ENCODE data around the gene INSL3. TPM values are rescaled to one million over a fixed set of nuclear protein-coding genes. Genes with fewer than 3 reads are reported as not detected.

INSL3 gene
- total RNA-seq, 4 donors from 2014 or later = not detected

DNA sequence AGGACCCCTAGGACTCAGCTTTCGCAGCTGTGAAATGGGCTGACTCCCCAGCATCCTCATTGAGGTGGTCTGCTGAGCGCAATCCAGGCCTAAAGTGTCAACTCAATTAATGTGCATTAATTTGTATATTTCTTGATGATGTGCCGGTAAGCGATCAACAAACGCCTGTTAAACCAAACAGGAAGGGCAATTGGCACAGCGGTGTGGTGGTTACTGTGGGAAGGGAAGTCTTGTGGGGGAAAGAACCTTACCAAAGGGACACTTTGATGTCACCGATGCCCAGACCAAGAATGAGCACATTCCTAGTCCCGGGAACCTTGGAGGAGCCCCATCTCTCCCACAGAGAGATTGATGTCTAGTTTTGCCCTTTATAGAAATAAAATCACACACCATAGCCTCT lies 24.8 kb upstream of the INSL3 start:
- Histone ChIP-seq H3K36me3 (no peaks in the 10 kb centered on the region), H3K4me1 (no peaks in the 10 kb centered on the region), H3K27ac (no peak overlapping the region), H3K4me3 (no peak overlapping the region), H3K27me3 (peaks cover 24 to 54% (median 52%) of the 10 kb centered on the region in 3 donors), H3K9me3 (no peaks in the 10 kb centered on the region)
- no peak for ATAC-seq
- TF ChIP-seq POLR2A (IDR thresholded peaks at IDR 0.05) = no peak
- TF ChIP-seq, protein P1, sequence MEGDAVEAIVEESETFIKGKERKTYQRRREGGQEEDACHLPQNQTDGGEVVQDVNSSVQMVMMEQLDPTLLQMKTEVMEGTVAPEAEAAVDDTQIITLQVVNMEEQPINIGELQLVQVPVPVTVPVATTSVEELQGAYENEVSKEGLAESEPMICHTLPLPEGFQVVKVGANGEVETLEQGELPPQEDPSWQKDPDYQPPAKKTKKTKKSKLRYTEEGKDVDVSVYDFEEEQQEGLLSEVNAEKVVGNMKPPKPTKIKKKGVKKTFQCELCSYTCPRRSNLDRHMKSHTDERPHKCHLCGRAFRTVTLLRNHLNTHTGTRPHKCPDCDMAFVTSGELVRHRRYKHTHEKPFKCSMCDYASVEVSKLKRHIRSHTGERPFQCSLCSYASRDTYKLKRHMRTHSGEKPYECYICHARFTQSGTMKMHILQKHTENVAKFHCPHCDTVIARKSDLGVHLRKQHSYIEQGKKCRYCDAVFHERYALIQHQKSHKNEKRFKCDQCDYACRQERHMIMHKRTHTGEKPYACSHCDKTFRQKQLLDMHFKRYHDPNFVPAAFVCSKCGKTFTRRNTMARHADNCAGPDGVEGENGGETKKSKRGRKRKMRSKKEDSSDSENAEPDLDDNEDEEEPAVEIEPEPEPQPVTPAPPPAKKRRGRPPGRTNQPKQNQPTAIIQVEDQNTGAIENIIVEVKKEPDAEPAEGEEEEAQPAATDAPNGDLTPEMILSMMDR (IDR thresholded peaks at IDR 0.05 in 4 of 5, conservative IDR thresholded peaks at IDR 0.05 in 1 of 5) = no peak
- no peak for DNase-seq
- in situ Hi-C loops (cut with MboI; ENCODE audit: low sequenced_read_pairs in 4 of 4) = no loop called here
- intact Hi-C loops (cut with DNase I; ENCODE audit: low total_unique reads) = no loop called here

DNA sequence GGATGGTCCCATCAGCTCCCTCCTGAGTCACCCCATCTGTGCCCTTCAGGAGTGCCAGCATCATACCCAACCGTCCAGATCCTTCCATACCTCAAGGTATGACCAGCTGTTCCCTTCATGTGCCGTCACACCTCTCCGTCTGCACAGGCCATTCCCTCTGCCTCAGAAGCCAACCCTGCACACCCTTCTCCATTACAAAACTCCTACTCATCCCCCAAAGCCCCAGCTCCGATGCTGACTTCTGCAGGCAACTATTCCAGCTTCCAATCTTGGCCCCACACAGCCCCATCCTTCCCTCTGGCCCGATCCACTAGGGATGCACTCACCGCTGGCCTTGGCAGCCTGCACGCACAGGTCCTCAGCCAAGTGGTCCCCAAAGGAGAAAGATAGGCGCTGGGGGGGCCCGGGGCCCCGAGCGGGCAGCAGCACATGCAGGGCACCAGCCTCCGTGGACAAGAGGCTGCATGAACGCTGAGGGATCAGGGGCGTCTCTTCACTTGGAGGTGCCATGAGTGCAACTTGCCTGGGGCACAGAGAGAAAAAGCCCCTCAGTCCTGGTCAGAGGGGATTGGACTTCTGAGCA lies 22.7 kb upstream of the INSL3 start:
- Histone ChIP-seq H3K27ac (no peak overlapping the region), H3K36me3 (no peaks in the 10 kb centered on the region), H3K4me3 (no peak overlapping the region), H3K4me1 (no peaks in the 10 kb centered on the region), H3K9me3 (no peaks in the 10 kb centered on the region), H3K27me3 (peaks cover 36 to 68% (median 66%) of the 10 kb centered on the region in 3 donors)
- DNase-seq = no peak
- TF ChIP-seq, protein P1 (IDR thresholded peaks at IDR 0.05 in 4 of 5, conservative IDR thresholded peaks at IDR 0.05 in 1 of 5) = no peak
- no peak for TF ChIP-seq POLR2A (IDR thresholded peaks at IDR 0.05)
- in situ Hi-C loops (cut with MboI; ENCODE audit: low sequenced_read_pairs in 4 of 4) (no loop called here), intact Hi-C loops (cut with DNase I; ENCODE audit: low total_unique reads) (no loop called here)
- no peak for ATAC-seq

DNA sequence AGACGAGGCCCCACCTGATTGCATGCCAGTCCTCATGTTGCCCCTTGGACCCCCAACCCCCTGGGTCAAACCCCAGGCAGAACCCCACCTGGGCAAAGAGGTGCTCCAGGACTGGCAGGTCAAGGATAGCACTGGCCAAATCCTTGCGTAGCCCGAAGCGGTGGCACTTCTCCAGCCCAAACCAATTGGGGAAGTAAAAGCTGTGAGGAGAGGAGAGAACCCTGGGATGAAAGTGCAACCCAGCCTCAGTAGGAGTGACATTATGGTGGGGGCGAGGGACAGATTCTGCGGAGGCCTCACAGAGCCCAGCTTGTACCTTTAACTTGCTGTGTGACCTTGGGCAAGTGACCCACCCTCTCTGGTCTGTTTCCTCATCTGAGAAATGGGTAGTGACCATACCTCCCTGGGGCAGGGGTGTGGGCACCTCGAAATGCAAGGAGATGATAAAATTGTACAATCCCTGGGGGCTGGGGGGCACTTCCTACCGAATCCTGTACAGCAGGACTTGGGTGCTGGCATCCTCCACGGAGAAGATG lies 22.0 kb upstream of the INSL3 start:
- TF ChIP-seq, protein P1 (IDR thresholded peaks at IDR 0.05 in 4 of 5, conservative IDR thresholded peaks at IDR 0.05 in 1 of 5) = no peak
- intact Hi-C loops (cut with DNase I; ENCODE audit: low total_unique reads) = no loop called here
- no peaks in the 10 kb centered on the region for H3K9me3 ChIP-seq
- no peaks in the 10 kb centered on the region for H3K36me3 ChIP-seq
- H3K4me3 ChIP-seq = no peak overlapping the region
- no peak overlapping the region for H3K27ac ChIP-seq
- DNase-seq (no peak), ATAC-seq (no peak)
- no peaks in the 10 kb centered on the region for H3K4me1 ChIP-seq
- peaks cover 38 to 68% (median 67%) of the 10 kb centered on the region in 3 donors for H3K27me3 ChIP-seq
- in situ Hi-C loops (cut with MboI; ENCODE audit: low sequenced_read_pairs in 4 of 4) = no loop called here

DNA sequence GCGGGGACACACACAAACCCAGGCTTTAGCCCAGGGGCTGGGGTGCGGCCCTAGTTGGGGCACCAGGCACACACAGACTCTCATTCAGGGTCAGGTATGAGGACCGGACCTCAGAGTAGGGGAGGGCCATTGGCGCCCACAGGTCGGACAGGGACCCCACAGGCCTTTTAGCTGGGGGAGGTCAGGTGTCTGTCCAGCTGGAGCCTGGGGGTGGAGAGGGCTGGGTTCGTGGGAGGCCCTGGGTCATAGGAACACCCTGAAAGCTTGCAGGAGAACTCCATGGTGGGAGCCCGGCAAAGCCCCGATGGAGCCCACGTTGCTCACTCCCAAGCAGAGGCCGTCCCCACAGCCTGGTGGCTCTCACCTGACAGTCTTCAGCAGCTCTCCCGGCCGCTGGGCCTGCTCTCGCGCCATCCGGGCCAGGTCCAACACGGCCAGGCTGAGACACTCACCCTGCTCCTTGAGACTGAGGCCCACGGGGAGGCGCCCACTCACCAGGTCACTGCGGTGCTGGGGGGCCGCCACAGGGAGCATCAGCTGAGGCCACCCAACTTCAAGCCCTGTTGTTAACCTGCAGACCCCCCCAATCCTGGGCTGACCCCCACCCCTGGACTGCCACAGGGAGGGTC lies 21.5 kb upstream of the INSL3 start:
- H3K9me3 ChIP-seq = no peaks in the 10 kb centered on the region
- no peaks in the 10 kb centered on the region for H3K4me1 ChIP-seq
- H3K4me3 ChIP-seq = peak overlapping the region in 2 of 4 donors; percentile 2 to 27
- H3K27ac ChIP-seq = no peak overlapping the region
- no peak for DNase-seq
- in situ Hi-C loops (cut with MboI; ENCODE audit: low sequenced_read_pairs in 4 of 4) (no loop called here), intact Hi-C loops (cut with DNase I; ENCODE audit: low total_unique reads) (no loop called here)
- no peak for ATAC-seq
- peaks cover 38 to 72% (median 63%) of the 10 kb centered on the region in 3 donors for H3K27me3 ChIP-seq
- no peaks in the 10 kb centered on the region for H3K36me3 ChIP-seq
- TF ChIP-seq, protein P1 (IDR thresholded peaks at IDR 0.05 in 4 of 5, conservative IDR thresholded peaks at IDR 0.05 in 1 of 5) = no peak
- TF ChIP-seq POLR2A (IDR thresholded peaks at IDR 0.05) = no peak
